Thyroid gland (tissue), 4 donors: ENCODE data around the gene ST14. TPM values are rescaled to one million over a fixed set of nuclear protein-coding genes. Genes with fewer than 3 reads are reported as not detected.

Source experiments
- DNase-seq, 2 donors: peaks; one replicate each; pipeline ENCODE4 v3.0.0-alpha.2; 2019
- H3K27ac ChIP-seq, 3 donors: fragments of 200-600 bp; sonication (generic); 1 replicate in 2 of 3; 2 replicates in 1 of 3; pipeline ENCODE4 v1.5.1; 2016 to 2019; ENCODE audit warnings: mild to moderate bottlenecking in 1 of 3, moderate library complexity in 1 of 3
- H3K27me3 ChIP-seq: fragments of 200-600 bp; sonication (generic); one replicate; pipeline ENCODE4 v1.5.1; 2019
- H3K36me3 ChIP-seq, 2 donors: fragments of 200-600 bp; sonication (generic); one replicate each; pipeline ENCODE4 v1.5.1; 2016 to 2019
- H3K4me1 ChIP-seq, 2 donors: fragments of 200-600 bp; sonication (generic); one replicate each; pipeline ENCODE4 v1.5.1; 2017 to 2019
- H3K4me3 ChIP-seq, 3 donors: fragments of 200-600 bp; sonication (generic); replicated peaks in 1 of 3; 1 replicate in 2 of 3; 2 replicates in 1 of 3; pipeline ENCODE4 v1.5.1; 2016; ENCODE audit warnings: mild to moderate bottlenecking in 1 of 3
- H3K9me3 ChIP-seq: fragments of 200-600 bp; sonication (generic); one replicate; pipeline ENCODE4 v1.5.1; 2017
- POLR2A ChIP-seq, 2 donors: fragments of 450-650 bp; IDR thresholded peaks; one replicate each; pipeline ENCODE4 v1.6.1; 2017; ENCODE audit warnings: antibody characterized with exemption in 2 of 2, mild to moderate bottlenecking in 2 of 2, moderate library complexity in 1 of 2
- WGBS, 2 donors: methylation state at CpG; one replicate each; pipeline ENCODE4 v1.1.5; 2017; 5-methylcytosine and 5-hydroxymethylcytosine counted together
- intact Hi-C: fragments of 100-400 bp; cut with DNase I; formaldehyde crosslinking; loops from one replicate; pipeline ENCODE4 v1.15.1; 2023
- total RNA-seq, 4 donors: library from RNA; depleted of rRNA; stranded (reverse); fragments of >200 nt; gene quantifications; one replicate each; pipeline ENCODE4 v1.2.3, GENCODE V29; 2016
- TF ChIP-seq, protein P1 (sequence below), 6 experiments: fragments of 200-600 bp in 3 of 6; fragments of 450-650 bp in 3 of 6; sonication (generic) in 3 of 6; IDR thresholded peaks; one replicate each; pipeline ENCODE4 v1.5.1; 2016 to 2019; ENCODE audit warnings: antibody characterized with exemption in 6 of 6, mild to moderate bottlenecking in 2 of 6, inconsistent platforms in 1 of 6, moderate library complexity in 1 of 6

ST14 gene
- total RNA-seq, 4 donors from 2014 or later: 53.3 to 102 (median 90.7) TPM

DNA sequence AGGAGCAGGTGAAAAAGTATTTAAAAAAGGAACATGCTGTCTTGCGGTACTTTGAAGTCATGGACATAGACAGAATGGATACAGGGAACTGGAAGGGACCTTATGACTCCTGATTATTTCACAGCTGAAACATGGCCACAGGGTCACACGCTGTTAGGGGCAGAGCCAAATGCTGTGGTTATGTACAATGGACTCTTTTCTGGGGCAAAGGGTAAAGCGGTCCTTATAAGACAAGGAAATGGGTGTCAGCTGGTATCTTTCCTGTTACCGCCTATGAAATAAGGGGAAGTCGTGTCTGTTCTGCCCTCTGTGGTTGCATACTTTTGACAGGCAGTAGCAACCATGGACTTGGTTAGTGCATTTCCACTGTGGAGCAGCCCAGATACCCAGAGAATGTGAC, 12.8 kb upstream of the ST14 start:
- no peak for DNase-seq
- WGBS, 2 donors: 67 to 83% methylated on average over 5 of the region's 5 CpGs
- Histone ChIP-seq H3K27ac (peak overlapping the region; percentile 37 to 61 (median 57)), H3K4me1 (peaks cover 18 to 23% of the 10 kb centered on the region in 2 donors), H3K4me3 (no peak overlapping the region), H3K9me3 (no peaks in the 10 kb centered on the region), H3K36me3 (peaks cover 17 to 21% of the 10 kb centered on the region in 2 donors), H3K27me3 (no peaks in the 10 kb centered on the region)
- TF ChIP-seq, protein P1, sequence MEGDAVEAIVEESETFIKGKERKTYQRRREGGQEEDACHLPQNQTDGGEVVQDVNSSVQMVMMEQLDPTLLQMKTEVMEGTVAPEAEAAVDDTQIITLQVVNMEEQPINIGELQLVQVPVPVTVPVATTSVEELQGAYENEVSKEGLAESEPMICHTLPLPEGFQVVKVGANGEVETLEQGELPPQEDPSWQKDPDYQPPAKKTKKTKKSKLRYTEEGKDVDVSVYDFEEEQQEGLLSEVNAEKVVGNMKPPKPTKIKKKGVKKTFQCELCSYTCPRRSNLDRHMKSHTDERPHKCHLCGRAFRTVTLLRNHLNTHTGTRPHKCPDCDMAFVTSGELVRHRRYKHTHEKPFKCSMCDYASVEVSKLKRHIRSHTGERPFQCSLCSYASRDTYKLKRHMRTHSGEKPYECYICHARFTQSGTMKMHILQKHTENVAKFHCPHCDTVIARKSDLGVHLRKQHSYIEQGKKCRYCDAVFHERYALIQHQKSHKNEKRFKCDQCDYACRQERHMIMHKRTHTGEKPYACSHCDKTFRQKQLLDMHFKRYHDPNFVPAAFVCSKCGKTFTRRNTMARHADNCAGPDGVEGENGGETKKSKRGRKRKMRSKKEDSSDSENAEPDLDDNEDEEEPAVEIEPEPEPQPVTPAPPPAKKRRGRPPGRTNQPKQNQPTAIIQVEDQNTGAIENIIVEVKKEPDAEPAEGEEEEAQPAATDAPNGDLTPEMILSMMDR (IDR thresholded peaks at IDR 0.05): no peak
- no peak for TF ChIP-seq POLR2A (IDR thresholded peaks at IDR 0.05)
- intact Hi-C loops: no loop called here

DNA sequence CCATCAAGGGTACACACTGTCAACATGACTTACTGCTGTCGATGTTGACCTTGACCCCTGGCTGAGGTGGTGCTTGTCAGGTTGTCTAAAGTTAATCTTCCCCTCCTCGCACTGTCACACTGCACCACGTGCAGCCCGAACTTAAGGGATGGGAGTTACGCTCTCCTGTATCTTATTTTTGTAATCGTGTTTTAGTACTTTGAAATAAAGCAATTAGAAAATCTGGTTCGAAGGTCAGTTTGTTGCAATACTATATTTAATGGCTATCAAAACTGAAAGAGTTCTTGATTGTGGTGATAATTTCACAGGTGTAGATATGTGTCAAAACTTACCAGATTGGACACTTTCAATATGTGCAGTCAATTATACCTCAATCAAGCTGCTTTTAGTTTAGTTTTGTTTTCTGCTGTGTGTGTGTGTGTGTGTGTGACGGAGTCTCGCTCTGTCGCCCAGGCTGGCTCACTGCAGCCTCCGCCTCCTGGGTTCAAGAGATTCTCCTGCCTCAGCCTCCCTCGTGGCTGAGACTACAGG, 10.7 kb upstream of the ST14 start:
- WGBS, 2 donors: 94 to 95% methylated on average over 12 of the region's 12 CpGs
- intact Hi-C loops: no loop called here
- Histone ChIP-seq H3K27ac (no peak overlapping the region), H3K4me3 (no peak overlapping the region), H3K36me3 (peaks cover 6 to 10% of the 10 kb centered on the region in 2 donors), H3K4me1 (peaks cover 18 to 23% of the 10 kb centered on the region in 2 donors), H3K27me3 (no peaks in the 10 kb centered on the region), H3K9me3 (no peaks in the 10 kb centered on the region)
- TF ChIP-seq POLR2A (IDR thresholded peaks at IDR 0.05): no peak
- TF ChIP-seq, protein P1 (IDR thresholded peaks at IDR 0.05): no peak
- no peak for DNase-seq

DNA sequence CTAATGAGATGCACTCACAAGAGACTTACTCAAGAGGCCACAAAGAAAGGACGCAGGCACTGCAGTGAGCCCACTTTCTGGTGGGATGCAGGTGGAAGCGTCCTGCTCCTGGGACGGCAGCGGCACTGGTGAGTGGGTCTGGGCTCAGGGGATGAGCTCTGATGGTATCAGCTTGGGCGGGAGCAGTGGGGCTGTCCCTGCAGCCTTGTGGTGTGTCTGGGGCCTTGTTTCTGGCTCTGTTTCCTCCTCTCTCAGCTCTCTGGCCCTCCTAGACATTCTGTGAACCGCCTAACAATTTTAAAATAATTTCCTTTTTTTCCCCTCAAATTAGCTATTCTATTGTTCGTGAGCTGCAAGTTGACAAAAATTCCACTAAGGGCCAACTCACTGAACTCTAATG, 8.8 kb upstream of the ST14 start:
- TF ChIP-seq, protein P1 (IDR thresholded peaks at IDR 0.05): no peak
- no peak for TF ChIP-seq POLR2A (IDR thresholded peaks at IDR 0.05)
- Histone ChIP-seq H3K4me1 (peaks cover 10 to 11% of the 10 kb centered on the region in 2 donors), H3K27me3 (no peaks in the 10 kb centered on the region), H3K9me3 (no peaks in the 10 kb centered on the region), H3K4me3 (no peak overlapping the region), H3K36me3 (no peaks in the 10 kb centered on the region), H3K27ac (no peak overlapping the region)
- WGBS, 2 donors: 84 to 86% methylated on average over 5 to 7 of the region's 7 CpGs
- intact Hi-C loops: no loop called here
- DNase-seq: no peak

DNA sequence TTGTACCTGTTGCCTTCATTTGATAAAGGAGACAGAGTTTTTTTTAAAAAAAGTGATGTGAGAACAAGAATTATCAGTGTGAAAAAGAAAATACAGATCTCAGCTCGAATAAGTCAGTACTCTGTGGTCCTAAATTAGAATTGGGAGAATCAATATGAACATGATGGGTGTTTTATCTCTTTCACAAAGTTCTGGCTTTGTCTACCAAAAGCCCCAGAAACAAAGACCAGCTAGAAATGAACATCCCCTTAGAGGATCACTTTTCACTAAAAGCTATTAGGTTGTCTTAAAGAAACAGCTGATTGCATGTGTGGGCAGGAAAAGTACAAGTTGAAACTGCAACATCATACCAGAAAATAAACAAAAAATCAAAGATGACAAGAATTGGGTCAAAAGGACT, 8.4 kb upstream of the ST14 start:
- Histone ChIP-seq H3K36me3 (no peaks in the 10 kb centered on the region), H3K9me3 (no peaks in the 10 kb centered on the region), H3K27me3 (no peaks in the 10 kb centered on the region), H3K4me3 (no peak overlapping the region), H3K4me1 (peaks cover 6 to 7% of the 10 kb centered on the region in 2 donors), H3K27ac (no peak overlapping the region)
- DNase-seq: no peak
- intact Hi-C loops: no loop called here
- no peak for TF ChIP-seq POLR2A (IDR thresholded peaks at IDR 0.05)
- TF ChIP-seq, protein P1 (IDR thresholded peaks at IDR 0.05): no peak
- WGBS, 2 donors: 76 to 95% methylated on average over 1 of the region's 1 CpG

DNA sequence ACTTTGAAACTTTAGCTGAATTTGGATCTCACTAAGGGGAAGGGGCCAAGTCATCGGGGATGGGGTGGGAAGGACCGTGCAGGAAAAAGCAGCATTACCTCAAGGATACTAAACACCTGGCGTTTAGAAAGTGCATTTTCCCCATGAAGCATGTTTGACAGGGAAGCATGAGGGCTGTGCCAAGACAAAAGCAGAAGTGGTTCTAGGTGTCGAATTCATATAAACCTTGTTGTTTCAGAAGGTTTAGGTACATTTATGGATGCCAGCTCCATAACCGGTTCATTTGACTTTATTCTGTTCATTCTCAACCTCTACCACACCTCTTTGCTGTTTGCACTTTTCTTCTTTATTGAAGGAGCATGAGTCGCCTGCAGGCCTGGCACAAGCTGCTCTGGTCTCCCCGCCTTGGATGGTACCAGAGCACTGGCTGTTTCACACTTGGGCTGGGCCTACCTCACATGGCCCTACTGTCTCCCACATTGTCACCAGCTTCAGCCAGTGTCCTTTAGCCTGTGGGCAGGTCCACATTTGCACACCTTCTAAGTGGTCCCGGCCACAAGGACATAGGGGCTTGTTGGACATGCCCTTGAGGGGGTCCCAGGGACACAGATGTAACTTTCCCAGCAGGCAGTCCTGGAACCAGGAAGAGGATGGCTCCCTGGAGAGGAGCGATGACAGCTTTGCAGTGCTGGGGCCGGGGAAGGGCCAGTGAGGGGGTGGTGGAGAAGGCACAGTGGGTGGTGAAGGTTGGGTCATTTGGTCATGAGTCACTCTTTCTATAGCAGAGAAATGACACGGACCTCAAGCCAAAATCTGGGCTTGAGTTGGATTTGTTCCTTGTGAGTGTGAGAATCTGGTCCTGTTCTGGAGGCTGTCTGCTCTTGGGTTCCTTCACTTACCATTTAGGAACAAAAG, 3.2 kb upstream of the ST14 start:
- DNase-seq: no peak
- intact Hi-C loops: no loop called here
- no peaks in the 10 kb centered on the region for H3K36me3 ChIP-seq
- 91 to 92% methylated on average over 11 of the region's 11 CpGs for WGBS, 2 donors
- H3K4me1 ChIP-seq: peaks cover 12 to 18% of the 10 kb centered on the region in 2 donors
- H3K9me3 ChIP-seq: no peaks in the 10 kb centered on the region
- H3K27ac ChIP-seq: no peak overlapping the region
- TF ChIP-seq, protein P1 (IDR thresholded peaks at IDR 0.05): no peak
- TF ChIP-seq POLR2A (IDR thresholded peaks at IDR 0.05): no peak
- no peak overlapping the region for H3K4me3 ChIP-seq
- no peaks in the 10 kb centered on the region for H3K27me3 ChIP-seq
